BLaER1 (cell line): ENCODE measurements around the gene IL4I1.

Experiments used
- H3K27ac ChIP-seq: shearing (Covaris generic); formaldehyde crosslinking; 2 replicates; pipeline ENCODE4 v1.8.1; 2022
- H3K27me3 ChIP-seq: shearing (Covaris generic); formaldehyde crosslinking; 2 replicates; pipeline ENCODE4 v1.8.1; 2022
- H3K36me3 ChIP-seq: shearing (Covaris generic); formaldehyde crosslinking; 2 replicates; pipeline ENCODE4 v1.8.1; 2022
- H3K4me1 ChIP-seq: shearing (Covaris generic); formaldehyde crosslinking; 2 replicates; pipeline ENCODE4 v1.8.1; 2022
- H3K4me2 ChIP-seq: shearing (Covaris generic); formaldehyde crosslinking; 2 replicates; pipeline ENCODE4 v1.8.1; 2022
- H3K4me3 ChIP-seq: shearing (Covaris generic); formaldehyde crosslinking; 2 replicates; pipeline ENCODE4 v1.8.1; 2022
- H3K9ac ChIP-seq: shearing (Covaris generic); formaldehyde crosslinking; 2 replicates; pipeline ENCODE4 v1.8.1; 2022
- H3K9me3 ChIP-seq: shearing (Covaris generic); formaldehyde crosslinking; 2 replicates; pipeline ENCODE4 v1.8.1; 2022
- H4K20me1 ChIP-seq: shearing (Covaris generic); formaldehyde crosslinking; 2 replicates; pipeline ENCODE4 v1.8.1; 2022
- Cebpa-rat ChIP-seq: shearing (Covaris generic); IDR thresholded peaks from 2 replicates; pipeline ENCODE4 v1.8.1; 2022

IL4I1 gene

DNA sequence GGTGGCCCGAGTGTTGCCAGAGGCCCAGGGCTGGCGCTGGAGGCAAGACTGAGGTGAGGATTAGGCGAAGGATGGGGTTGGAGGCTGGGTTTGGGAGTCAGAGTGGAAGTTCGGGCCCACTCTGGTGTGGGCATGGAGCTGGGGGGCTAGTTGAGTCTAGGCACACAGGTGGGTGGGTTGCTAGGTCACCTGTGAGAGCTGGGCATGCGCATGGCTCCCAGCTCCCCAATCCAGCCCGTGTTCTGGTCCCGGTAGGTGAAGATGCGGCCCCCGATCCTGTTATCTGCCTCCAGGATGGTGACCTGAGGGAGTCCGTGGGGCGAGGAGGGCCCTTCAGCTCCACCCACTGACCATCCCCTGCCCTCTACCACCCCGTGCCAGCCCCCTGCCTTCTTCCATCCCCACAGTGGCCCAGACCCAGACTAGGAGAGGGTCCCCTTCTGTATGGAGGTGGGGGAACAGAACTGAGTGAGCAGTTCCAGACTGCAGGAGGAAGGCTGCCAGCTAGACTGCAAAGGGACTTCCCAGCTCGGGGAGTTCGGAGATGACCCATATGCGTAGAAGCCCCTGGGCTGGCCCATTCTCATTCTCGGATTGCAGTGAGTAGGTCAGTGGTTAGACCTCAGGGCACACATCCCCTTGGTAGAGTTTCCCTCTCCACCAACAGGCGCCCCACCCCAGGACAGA lies 1.7 kb downstream of the IL4I1 start:
- Histone ChIP-seq H3K4me1 (peaks cover 69% of the 10 kb centered on the region), H3K4me2 (peak overlapping the region; percentile 99), H3K4me3 (no peak overlapping the region), H3K9me3 (no peaks in the 10 kb centered on the region), H3K27ac (peak overlapping the region; percentile 30; the same call in 1 of the 2 replicates), H3K27me3 (no peaks in the 10 kb centered on the region), H3K36me3 (no peaks in the 10 kb centered on the region), H4K20me1 (no peaks in the 10 kb centered on the region), H3K9ac (no peak overlapping the region)
- no peak for TF ChIP-seq Cebpa-rat

DNA sequence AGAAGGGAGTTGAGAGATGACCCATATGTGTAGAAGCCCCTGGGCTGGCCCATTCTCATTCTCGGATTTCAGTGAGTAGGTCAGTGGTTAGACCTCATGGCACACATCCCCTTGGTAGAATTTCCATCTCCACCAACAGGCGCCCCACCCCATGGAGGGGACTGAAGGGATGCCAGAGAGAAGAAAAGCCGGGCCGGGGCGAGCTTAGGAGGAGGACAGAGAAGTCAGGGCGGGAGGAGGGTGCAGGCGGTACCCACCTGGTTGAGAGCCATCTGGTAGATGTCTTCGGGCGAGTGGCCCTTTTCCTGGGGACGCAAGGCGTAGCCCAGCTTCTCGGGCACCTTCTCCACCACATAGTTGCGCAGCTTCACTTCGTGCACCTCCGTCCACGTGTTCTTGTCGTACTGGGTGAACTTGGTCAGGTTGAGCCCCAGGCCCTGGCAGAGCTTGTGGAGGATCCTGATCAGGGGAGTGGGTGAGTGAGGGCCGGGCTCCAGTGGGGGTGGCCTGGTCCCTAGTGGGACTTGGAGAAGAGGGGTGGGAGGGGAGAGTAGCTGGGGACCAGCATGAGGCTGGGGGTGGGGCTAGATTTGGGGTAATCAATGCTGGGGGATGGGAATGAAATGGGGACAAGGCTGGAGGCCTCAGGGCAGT lies 2.5 kb downstream of the IL4I1 start:
- Histone ChIP-seq H3K4me1 (peaks cover 69% of the 10 kb centered on the region), H3K4me3 (no peak overlapping the region)

DNA sequence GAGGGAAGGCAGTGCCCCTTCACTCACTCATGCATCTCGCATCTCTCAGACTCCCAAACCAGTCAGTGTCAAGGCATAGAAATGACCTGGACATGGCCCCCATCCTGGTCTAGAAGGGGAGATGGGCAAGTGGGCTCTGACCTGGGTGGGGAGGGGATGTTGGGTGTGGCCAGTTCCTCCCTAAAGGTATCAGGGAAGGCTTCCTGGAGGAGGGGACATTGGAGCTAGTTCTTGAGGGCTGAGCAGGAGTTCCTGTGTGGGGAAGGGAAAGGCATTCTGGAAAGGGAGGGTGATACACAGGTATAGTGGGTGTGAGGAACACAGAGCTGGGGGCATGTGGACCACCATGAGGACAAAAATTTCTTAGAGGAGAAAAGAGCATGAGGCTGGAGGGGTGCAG lies 4.0 kb downstream of the IL4I1 start:
- Histone ChIP-seq H4K20me1 (no peaks in the 10 kb centered on the region), H3K4me3 (no peak overlapping the region), H3K4me2 (no peak overlapping the region), H3K36me3 (peaks cover 14% of the 10 kb centered on the region; the same call in 1 of the 2 replicates), H3K9me3 (no peaks in the 10 kb centered on the region), H3K9ac (no peak overlapping the region), H3K4me1 (peaks cover 63% of the 10 kb centered on the region), H3K27me3 (no peaks in the 10 kb centered on the region), H3K27ac (no peak overlapping the region)
- no peak for TF ChIP-seq Cebpa-rat

More for the DNA sequence above, 2.5 kb downstream of the IL4I1 start:
- Histone ChIP-seq H3K27ac (no peak overlapping the region), H4K20me1 (no peaks in the 10 kb centered on the region), H3K36me3 (peaks cover 7% of the 10 kb centered on the region; the same call in 1 of the 2 replicates), H3K9me3 (no peaks in the 10 kb centered on the region), H3K27me3 (no peaks in the 10 kb centered on the region), H3K9ac (no peak overlapping the region), H3K4me2 (0 out of 2 replicates have a peak overlapping the region, but pooled peaks have one; percentile 99)
- no peak for TF ChIP-seq Cebpa-rat

DNA sequence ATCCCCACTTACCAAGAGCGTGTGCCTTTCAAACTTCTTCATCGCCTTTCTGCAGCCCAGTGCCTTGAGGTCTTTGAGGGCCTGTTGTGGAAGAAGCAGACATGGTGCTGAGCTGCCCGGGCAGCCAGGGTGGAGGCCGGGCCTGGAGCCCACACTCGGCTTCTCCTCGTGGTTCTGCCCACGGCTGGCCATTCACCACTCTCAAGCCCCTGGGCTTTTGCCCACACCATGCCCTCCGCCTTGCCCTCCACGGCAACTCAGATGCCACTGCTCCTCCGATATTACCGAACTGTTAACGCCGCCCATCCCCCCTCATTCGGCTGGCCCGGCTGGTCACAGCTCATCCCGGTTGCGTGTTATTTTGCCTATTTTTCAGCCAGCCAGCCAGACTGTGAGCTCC lies 5.3 kb downstream of the IL4I1 start:
- H4K20me1 ChIP-seq, result no peaks in the 10 kb centered on the region
- no peak overlapping the region for H3K4me3 ChIP-seq
- peak overlapping the region; percentile 65 for H3K4me2 ChIP-seq
- 0 out of 2 replicates have a peak overlapping the region, but pooled peaks have one; percentile 24 for H3K9ac ChIP-seq
- no peaks in the 10 kb centered on the region for H3K9me3 ChIP-seq
- peak overlapping the region; percentile 68 for H3K27ac ChIP-seq
- H3K4me1 ChIP-seq, result peaks cover 61% of the 10 kb centered on the region
- no peaks in the 10 kb centered on the region for H3K27me3 ChIP-seq
- TF ChIP-seq Cebpa-rat, result no peak
- peaks cover 18% of the 10 kb centered on the region; the same call in 1 of the 2 replicates for H3K36me3 ChIP-seq

DNA sequence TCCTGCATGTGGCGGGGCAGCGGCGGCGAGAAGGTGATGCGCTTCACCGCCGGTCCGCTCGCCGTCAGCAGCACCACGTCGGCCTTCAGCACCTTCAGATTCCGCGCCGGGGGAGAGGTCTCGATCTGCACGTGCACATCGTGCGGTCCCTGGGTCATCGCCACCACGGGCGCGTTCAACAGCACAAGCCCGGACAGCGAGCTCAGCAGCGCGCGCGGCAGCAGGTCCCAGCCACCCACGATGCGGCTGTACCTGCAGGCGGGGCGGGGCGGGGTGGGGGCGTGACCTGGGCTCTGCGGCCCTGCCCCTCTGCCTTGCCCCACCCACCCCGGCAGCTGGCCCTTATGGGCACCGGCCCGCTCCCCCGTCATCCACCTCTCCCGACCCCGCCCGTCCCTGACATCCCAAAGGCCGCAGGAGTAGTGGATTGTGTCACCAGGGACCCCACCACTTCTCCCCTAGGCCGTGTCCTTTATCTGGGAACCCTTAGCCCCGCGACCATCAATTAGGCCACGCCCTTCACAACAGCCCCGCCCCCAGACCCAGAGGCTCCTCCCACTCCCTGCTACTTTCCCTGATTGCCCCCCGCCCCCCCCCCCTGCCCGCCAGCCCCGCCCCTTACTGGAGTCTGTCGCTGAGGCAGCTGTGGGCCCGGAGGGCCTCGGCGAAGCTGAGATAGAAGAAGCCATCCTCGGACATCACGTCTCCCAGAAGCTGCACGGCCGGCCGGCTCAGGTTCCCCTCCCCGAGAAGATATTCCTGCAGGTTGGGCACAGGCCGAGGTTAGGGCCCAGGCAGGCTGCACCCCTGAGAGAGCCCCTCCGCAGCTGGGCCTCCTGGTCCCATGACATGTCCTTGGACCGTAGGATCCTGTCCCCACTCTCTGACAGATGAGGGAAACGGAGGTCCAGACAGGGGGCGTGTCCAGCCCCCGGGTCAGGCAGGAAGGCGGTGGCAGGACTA lies 6.1 kb downstream of the IL4I1 start:
- H3K9ac ChIP-seq, result peak overlapping the region; percentile 65; the same call in 1 of the 2 replicates
- H4K20me1 ChIP-seq, result no peaks in the 10 kb centered on the region
- H3K4me1 ChIP-seq, result peaks cover 61% of the 10 kb centered on the region
- H3K27me3 ChIP-seq, result no peaks in the 10 kb centered on the region
- H3K9me3 ChIP-seq, result no peaks in the 10 kb centered on the region
- TF ChIP-seq Cebpa-rat, result no peak
- peak overlapping the region; percentile 68 for H3K27ac ChIP-seq
- peak overlapping the region; percentile 64 for H3K4me3 ChIP-seq
- peak overlapping the region; percentile 98 for H3K4me2 ChIP-seq
- H3K36me3 ChIP-seq, result peaks cover 19% of the 10 kb centered on the region; the same call in 1 of the 2 replicates

DNA sequence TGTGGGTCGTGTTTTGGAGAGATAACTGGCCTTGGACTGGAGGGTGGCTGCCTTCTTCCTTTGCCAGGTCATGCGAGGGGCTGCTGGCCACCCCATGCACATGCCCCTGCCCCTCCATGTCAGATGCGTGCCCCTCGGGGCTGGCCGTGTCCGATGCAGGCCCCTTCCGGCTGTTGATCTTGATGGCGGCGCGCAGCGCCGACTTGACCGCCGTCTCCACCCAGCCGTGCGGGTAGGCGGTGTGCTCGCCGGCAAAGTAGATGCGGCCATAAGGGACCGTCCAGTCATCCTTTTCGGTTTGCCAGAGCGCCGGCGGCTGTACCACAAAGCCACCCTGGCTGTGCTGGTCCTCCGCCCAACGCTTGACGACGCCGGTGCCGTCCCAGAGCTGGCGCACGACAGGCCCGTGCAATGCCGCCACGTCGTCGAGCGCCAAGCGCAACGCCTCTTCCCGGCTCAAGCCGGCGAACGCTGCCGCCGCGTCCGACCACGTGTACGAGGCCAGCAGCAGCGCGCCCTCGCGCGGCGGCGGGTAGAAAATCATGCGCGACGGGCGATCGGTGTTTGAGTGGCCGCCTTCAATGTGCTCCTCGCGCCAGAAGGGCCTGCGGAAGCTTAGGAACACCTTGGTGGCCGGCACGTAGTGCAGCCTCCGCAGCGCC lies 6.9 kb downstream of the IL4I1 start:
- H3K9me3 ChIP-seq, result no peaks in the 10 kb centered on the region
- H3K9ac ChIP-seq, result peak overlapping the region; percentile 65; the same call in 1 of the 2 replicates
- peak overlapping the region; percentile 49; the same call in 1 of the 2 replicates for H3K27ac ChIP-seq
- peak overlapping the region; percentile 64 for H3K4me3 ChIP-seq
- no peaks in the 10 kb centered on the region for H3K27me3 ChIP-seq
- H3K4me2 ChIP-seq, result peak overlapping the region; percentile 98
- peaks cover 61% of the 10 kb centered on the region for H3K4me1 ChIP-seq
- H4K20me1 ChIP-seq, result no peaks in the 10 kb centered on the region
- H3K36me3 ChIP-seq, result peaks cover 25% of the 10 kb centered on the region; the same call in 1 of the 2 replicates
- TF ChIP-seq Cebpa-rat, result no peak

DNA sequence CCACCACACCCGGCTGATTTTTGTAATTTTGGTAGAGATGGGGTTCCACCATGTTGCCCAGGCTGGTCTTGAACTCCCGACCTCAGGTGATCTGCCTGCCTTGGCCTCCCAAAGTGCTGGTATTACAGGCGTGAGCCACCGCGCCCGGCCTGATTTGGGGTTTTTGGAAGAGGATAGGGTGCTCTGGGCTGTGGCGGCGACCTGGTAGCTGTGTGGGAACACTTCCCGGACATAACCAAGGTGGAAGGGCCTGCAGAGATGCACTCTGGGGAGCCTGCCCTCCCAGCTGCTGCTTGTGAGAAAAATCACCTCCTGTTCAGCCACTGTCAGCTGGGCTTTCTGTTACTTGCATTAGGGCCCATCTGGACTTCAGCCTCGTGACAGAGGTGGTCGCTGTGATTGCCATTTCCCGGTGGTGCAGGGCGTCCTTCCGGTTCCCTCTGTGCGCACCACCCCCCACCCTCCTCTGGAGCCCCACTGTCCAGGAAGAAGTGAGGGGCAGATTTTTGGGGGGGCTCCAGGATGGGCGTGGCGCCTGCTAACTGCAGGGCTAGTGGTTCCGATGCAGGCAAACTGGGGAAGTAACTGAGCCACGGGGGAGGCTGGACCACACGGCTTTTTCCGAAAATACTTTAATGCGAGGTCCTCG lies 7.5 kb downstream of the IL4I1 start:
- Histone ChIP-seq H3K4me2 (peak overlapping the region; percentile 98; the same call in 1 of the 2 replicates), H3K4me3 (no peak overlapping the region), H3K4me1 (peaks cover 65% of the 10 kb centered on the region), H3K27ac (no peak overlapping the region), H3K9me3 (no peaks in the 10 kb centered on the region), H3K9ac (no peak overlapping the region), H3K27me3 (no peaks in the 10 kb centered on the region), H4K20me1 (no peaks in the 10 kb centered on the region), H3K36me3 (peaks cover 32% of the 10 kb centered on the region; the same call in 1 of the 2 replicates)
- TF ChIP-seq Cebpa-rat, result no peak

DNA sequence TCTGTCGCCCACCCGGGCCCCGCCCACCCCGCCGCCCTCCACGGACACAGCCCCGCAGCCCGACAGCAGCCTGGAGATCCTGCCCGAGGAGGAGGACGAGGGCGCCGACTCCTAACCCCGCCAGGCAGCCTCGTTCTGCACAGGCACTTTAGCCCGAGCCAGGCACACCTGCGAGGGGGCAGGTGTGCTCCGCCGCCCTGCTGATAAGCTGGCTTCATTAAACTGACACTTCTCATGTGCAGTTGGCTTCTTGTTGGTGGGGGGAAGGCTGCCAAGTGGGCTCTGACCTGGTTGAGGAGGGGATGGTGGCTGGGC lies 8.2 kb downstream of the IL4I1 start:
- Histone ChIP-seq H4K20me1 (no peaks in the 10 kb centered on the region), H3K9me3 (no peaks in the 10 kb centered on the region), H3K27ac (no peak overlapping the region), H3K4me1 (peaks cover 72% of the 10 kb centered on the region), H3K4me2 (no peak overlapping the region), H3K9ac (no peak overlapping the region), H3K4me3 (no peak overlapping the region), H3K27me3 (no peaks in the 10 kb centered on the region), H3K36me3 (peaks cover 39% of the 10 kb centered on the region)
- no peak for TF ChIP-seq Cebpa-rat
